ENCODE data around the gene SYDE1. TPM values are rescaled to one million over a fixed set of nuclear protein-coding genes. Genes with fewer than 3 reads are reported as not detected.
"Not testable (repeated sequence)": the region's sequence is repeated elsewhere in the genome, so short reads cannot be mapped to it uniquely, and the experiment has no call there.

The SYDE1 gene
- 7.3 and 23.7 TPM in 2 replicates for total RNA-seq (ENCODE audit: low replicate concordance)
- long read RNA-seq = 0 reads

GRCh38 chr19:15107061-15108010 lies at the start of gene SYDE1:
SYDE1 (plus strand) TSS chr19:15107401; CDS start chr19:15107434, 33 bp downstream.
- Mint-ChIP-seq H3K4me3 (peak within 1 kb of the TSS; percentile 88), H3K4me1 (ENCODE audit: unreplicated experiment) (peaks cover 15% of the 10 kb centered on the region), H3K27me3 (peaks cover 2% of the 10 kb centered on the region), H3K36me3 (peaks cover 6% of the 10 kb centered on the region), H3K9me3 (peaks cover 9% of the 10 kb centered on the region), H3K27ac (peak within 1 kb of the TSS; percentile 90)
- DNase-seq (ENCODE audit: extremely low spot score, unreplicated experiment) = no peak
- TF ChIP-seq CTCF (conservative IDR thresholded peaks at IDR 0.05) = no peak

GRCh38 chr19:15062036-15062435 lies 45.2 kb upstream of the SYDE1 start:
- no peaks in the 10 kb centered on the region for H3K4me1 Mint-ChIP-seq (ENCODE audit: unreplicated experiment)
- no peak for TF ChIP-seq CTCF (conservative IDR thresholded peaks at IDR 0.05)
- DNase-seq (ENCODE audit: extremely low spot score, unreplicated experiment) = no peak
- H3K27ac Mint-ChIP-seq = no peak overlapping the region
- no peaks in the 10 kb centered on the region for H3K36me3 Mint-ChIP-seq
- H3K27me3 Mint-ChIP-seq = peaks cover 7% of the 10 kb centered on the region
- no peaks in the 10 kb centered on the region for H3K9me3 Mint-ChIP-seq
- H3K4me3 Mint-ChIP-seq = no peak overlapping the region

- Mint-ChIP-seq H3K9me3 (peaks cover 16% of the 10 kb centered on the region), H3K4me3 (peak overlapping the region; percentile 35), H3K27ac (peak overlapping the region; percentile 63)
- not testable (repeated sequence) for H3K36me3 Mint-ChIP-seq; H3K4me1 Mint-ChIP-seq (ENCODE audit: unreplicated experiment); H3K27me3 Mint-ChIP-seq; DNase-seq (ENCODE audit: extremely low spot score, unreplicated experiment)
Measured at GRCh38 chr19:15070386-15070785, 36.8 kb upstream of the SYDE1 start.

- Mint-ChIP-seq H3K4me1 (ENCODE audit: unreplicated experiment) (no peaks in the 10 kb centered on the region), H3K27me3 (no peaks in the 10 kb centered on the region), H3K36me3 (peaks cover 4% of the 10 kb centered on the region), H3K4me3 (peak overlapping the region; percentile 54), H3K27ac (peak overlapping the region; percentile 83), H3K9me3 (peaks cover 16% of the 10 kb centered on the region)
- peak; percentile 32 for TF ChIP-seq CTCF (conservative IDR thresholded peaks at IDR 0.05)
- DNase-seq (ENCODE audit: extremely low spot score, unreplicated experiment) = no peak
Measured at GRCh38 chr19:15072930-15073647, 34.1 kb upstream of the SYDE1 start.

GRCh38 chr19:15074371-15074770 lies 32.8 kb upstream of the SYDE1 start:
- no peak overlapping the region for H3K27ac Mint-ChIP-seq
- H3K27me3 Mint-ChIP-seq = peaks cover 4% of the 10 kb centered on the region
- H3K4me1 Mint-ChIP-seq (ENCODE audit: unreplicated experiment) = no peaks in the 10 kb centered on the region
- H3K9me3 Mint-ChIP-seq = peaks cover 16% of the 10 kb centered on the region
- H3K4me3 Mint-ChIP-seq = no peak overlapping the region
- peaks cover 4% of the 10 kb centered on the region for H3K36me3 Mint-ChIP-seq
- TF ChIP-seq CTCF (conservative IDR thresholded peaks at IDR 0.05) = no peak
- DNase-seq (ENCODE audit: extremely low spot score, unreplicated experiment) = no peak

- TF ChIP-seq CTCF (conservative IDR thresholded peaks at IDR 0.05) = no peak
- Mint-ChIP-seq H3K27ac (peak overlapping the region; percentile 55), H3K4me3 (no peak overlapping the region), H3K4me1 (ENCODE audit: unreplicated experiment) (no peaks in the 10 kb centered on the region), H3K27me3 (peaks cover 4% of the 10 kb centered on the region), H3K9me3 (peaks cover 11% of the 10 kb centered on the region), H3K36me3 (no peaks in the 10 kb centered on the region)
- DNase-seq (ENCODE audit: extremely low spot score, unreplicated experiment) = no peak
Measured at GRCh38 chr19:15075806-15076205, 31.4 kb upstream of the SYDE1 start.

GRCh38 chr19:15080002-15080401 lies 27.2 kb upstream of the SYDE1 start:
- not testable (repeated sequence) for H3K27ac Mint-ChIP-seq; H3K36me3 Mint-ChIP-seq; DNase-seq (ENCODE audit: extremely low spot score, unreplicated experiment); H3K9me3 Mint-ChIP-seq; H3K4me3 Mint-ChIP-seq; H3K4me1 Mint-ChIP-seq (ENCODE audit: unreplicated experiment)
- peaks cover 11% of the 10 kb centered on the region for H3K27me3 Mint-ChIP-seq

All from type B pancreatic cell (in vitro differentiated cells).